Endometrial microvascular endothelial cells (primary cell): ENCODE results near the gene PGLYRP1. TPM values are rescaled to one million over a fixed set of nuclear protein-coding genes. Genes with fewer than 3 reads are reported as not detected.

Experiments
- in situ Hi-C: cut with HindIII; loops from 2 replicates; pipeline ENCODE4 v1.10.0; 2017; ENCODE audit warnings: low sequenced_read_pairs, low pct_unique_long_range_greater_than_20kb; ENCODE audit errors: inconsistent ontology term
- total RNA-seq: library from RNA; depleted of rRNA; stranded (reverse); fragments of >200 nt; gene quantifications from one replicate; pipeline ENCODE4 v1.2.3, GENCODE V29; 2015; ENCODE audit errors: inconsistent ontology term

The PGLYRP1 gene, protein sequence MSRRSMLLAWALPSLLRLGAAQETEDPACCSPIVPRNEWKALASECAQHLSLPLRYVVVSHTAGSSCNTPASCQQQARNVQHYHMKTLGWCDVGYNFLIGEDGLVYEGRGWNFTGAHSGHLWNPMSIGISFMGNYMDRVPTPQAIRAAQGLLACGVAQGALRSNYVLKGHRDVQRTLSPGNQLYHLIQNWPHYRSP
- not detected for total RNA-seq

DNA sequence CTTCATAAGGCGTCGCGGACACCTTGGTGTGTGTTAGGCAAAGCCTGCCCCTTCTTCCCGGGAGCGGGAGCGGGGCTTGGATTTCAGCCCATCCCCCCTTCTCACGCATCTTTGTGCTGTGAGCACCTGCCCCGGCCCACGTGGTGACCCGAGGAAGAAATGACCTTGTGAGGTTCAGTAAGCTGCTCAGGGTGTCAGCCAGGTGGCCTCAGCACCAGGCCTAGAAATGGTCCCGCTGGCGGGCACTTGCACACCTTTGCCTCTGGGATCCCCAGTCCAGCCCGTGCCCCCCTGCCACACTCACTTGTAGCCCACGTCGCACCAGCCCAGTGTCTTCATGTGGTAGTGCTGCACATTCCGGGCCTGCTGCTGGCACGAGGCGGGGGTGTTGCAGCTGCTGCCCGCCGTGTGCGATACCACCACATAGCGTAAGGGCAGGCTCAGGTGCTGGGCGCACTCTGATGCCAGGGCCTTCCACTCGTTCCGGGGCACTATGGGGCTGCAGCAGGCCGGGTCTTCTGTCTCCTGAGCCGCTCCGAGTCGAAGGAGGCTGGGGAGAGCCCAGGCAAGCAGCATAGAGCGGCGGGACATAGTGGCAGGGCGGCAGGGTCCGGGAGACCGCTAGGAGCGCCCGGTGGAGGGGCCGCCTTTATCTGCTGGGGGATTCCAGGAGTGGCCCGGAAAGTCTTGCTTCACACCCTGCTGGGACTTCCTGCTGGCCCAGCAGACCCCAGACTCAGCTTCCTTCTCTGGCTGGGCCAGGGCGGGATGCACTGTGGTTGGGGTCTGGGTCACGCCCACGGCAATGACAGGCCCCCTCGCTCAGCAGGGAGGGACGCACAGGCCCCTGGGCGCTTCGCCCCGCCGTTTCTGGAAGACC, at the start of gene PGLYRP1:
Gene PGLYRP1, minus strand, starts transcription at position 623 of the 880 bp plus-strand sequence. Its CDS starts 32 bp downstream, at position 591.
- in situ Hi-C loops = no loop called here

DNA sequence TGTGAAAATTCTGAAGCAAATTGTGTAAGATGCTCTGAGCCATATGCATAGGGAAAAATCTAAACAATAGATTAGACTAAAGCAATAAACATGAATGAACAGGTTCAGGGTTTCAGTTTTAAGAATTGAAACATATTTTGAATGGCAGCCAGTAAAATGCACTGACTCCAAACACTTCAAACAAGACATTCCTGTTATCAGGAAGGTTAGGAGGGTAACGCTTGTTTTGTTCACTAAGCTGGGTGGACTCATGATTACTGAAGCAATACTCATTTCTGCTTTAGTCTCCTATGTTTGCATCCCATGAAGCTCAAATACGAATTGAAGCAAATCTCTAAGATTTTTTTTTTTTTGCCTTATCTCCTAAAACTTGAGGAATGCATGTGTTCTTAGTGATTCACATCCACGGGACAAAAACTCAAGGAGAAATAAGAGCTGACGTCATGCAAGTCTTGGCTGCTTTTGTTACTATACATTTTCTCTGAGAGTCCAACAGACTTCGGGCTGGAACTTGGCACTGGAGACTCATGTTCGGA, 47.0 kb upstream of the PGLYRP1 start:
- in situ Hi-C loops = no loop called here

DNA sequence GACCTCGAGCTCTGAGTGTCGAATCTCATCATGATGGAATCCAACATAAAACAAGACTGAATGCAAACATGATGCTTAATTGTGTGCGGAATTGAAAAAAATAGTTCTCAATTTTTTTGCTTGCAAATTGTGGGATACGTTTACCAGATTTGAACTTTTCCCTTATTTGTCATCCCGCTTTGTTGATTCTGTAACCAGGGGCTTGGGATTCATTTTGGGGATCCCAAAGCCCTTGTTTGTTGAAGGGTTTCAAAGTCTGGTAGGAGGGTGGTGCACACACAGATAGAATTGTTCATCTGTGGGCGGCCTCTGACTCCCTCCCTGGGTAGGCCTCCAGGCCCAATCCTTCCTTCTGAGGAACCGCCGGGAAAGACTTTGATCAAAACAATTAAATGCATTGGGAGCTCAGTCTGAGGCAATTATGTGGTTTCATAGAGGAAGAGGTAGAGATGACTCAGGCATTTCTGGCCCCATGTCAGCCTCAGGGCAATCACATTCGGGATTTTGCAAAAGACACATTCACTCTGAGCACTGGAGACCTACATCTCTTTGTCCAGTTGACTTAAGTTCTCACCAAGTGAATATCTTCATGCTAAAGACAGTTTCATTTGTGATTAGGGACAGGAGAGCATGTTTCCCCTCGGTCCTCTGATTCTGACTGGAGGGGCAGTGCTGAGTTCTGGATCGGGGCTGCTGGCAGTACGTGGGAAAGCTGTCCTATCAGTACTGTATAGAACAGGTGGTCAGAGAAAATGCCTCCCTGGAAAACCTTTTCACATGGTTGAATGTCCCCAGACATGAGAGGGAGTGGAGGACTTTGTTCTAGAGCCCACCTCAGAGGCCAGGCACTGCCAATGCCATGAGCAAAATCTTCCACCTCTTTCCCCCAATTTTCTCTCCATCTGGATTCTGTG, 45.7 kb upstream of the PGLYRP1 start:
- in situ Hi-C loops = no loop called here

DNA sequence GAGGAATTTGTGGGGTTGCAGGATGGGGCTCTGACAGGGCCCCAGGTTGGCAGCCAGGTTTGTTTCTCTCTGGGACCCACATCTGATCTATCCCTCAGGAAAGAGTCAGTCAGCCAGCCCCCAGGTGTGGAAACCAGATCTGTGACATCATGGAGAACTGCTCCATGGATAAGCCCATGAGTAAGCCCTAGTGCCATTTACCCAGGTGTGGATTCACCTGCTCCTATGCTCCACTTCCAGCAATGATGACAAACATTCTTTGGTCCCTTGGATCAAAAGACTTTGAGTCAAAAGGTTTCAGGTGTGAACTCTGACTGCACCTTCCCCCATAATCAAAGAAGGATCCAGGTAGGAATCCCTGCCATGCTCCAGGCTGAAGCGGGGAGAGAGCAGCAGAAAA, 44.8 kb upstream of the PGLYRP1 start:
- in situ Hi-C loops = no loop called here

DNA sequence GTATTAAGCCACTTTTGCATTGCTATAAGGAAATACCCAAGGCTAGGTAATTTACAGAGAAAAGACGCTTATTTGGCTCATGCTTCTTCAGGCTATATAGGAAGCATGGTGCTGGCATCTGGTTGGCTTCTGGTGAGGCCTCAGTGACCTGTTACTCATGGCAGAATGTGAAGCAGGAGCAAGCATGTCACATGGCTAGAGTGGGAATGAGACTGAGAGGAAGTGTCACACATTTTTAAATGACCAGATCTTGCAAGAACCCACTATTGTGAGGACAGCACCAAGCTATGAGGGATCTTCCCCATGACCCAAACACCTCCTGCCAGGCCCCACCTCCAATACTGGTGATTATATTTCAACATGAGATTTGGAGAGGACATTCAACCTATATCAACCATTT, 43.6 kb upstream of the PGLYRP1 start:
- in situ Hi-C loops = no loop called here

DNA sequence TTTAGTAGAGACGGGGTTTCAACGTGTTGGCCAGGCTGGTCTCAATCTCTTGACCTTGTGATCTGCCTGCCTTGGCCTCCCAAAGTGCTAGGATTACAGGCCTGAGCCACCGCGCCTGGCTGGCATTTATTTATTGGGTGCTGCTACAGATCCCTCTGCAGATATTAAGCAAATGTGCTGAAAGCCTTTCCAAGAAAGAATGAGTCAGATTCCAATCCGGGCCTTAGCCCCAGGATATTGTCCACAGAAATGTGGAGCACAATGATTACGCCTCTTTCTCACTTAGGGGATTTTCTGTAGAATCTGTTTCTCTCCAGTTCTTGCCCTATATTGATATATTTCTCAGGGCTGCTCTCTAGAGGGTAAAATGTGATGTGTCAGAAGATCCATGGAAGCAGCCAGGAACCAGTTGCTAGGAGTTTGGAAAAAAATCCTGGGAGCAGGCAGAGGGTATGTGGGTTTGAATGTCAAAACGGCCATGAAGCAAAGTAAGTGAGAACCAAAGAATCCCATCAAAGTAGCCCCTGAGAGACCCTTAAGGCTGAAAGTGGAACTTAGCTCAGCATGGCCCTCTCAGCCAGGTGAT, 42.7 kb upstream of the PGLYRP1 start:
- in situ Hi-C loops = no loop called here

DNA sequence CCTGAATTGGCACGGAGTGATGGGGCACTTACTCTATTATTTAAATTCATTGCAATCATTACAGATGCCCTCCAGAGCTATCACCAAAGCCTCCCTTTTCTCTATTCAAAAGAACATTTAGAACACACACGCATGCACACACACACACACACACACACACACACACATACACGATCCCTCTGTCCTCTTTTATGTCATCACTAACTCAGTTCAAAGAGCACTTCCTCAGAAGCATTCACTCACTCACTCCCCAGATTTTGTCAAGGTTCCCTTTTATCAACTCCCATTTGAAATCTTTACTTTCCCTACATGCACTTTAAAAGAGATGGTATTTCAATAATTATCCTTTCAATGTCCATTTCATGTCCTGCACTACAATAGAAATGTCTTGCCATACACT, 40.3 kb upstream of the PGLYRP1 start:
- in situ Hi-C loops = no loop called here

DNA sequence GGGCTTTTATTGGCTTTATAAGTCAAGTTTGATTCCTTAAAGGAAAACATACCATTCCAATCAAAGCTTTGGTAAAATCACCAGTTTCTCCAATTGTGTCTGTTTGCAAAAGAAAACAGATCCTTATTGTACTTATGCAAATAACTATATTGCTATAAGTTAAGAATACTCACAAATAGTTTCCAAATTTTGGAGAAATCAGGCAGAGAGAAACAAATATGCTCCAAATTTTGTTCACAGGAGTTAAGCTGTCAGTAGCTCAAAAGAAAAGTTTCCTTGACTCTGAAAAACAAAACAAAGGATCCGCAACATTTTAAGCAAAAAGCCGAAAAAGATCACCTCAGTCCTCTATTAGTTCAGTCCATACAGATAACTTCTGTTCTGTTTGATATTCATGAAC, 37.2 kb upstream of the PGLYRP1 start:
- in situ Hi-C loops = no loop called here

DNA sequence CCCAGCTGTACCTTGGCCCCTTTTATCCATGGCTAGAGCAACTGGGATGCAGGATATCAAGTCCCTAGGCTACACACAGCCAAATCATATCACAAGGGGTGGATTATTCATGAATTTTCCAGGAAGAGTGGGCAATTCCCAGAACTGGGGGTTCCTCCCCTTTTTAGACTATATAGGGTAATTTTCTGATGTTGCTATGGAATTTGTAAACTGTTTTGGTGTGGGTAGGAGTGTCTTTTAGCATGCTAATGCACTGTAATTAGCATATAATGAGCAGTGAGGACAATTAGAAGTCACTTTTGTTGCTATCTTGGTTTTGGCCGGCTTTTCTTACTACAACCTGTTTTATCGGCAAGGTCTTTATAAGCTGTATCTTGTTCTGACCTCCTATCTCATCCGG, 35.9 kb upstream of the PGLYRP1 start:
- in situ Hi-C loops = no loop called here

DNA sequence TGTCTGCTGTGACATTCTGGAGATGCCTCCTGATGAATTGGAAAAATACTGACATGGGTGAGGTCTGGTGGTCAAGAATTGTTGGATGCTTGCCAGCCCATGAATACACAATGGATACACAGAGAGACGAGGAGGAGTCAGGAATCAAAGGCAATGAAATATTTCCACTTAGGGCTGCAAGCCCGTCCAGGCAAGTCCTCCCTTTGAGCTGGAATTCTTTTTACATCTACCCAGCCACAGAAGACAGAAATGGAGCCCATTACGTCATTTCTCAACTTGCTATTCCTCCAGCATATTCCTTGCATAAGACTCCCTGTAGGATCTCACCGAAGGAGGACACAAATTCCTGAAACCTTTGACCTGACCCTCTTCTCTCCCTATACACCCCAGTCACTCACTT, 33.7 kb upstream of the PGLYRP1 start:
- in situ Hi-C loops = no loop called here

DNA sequence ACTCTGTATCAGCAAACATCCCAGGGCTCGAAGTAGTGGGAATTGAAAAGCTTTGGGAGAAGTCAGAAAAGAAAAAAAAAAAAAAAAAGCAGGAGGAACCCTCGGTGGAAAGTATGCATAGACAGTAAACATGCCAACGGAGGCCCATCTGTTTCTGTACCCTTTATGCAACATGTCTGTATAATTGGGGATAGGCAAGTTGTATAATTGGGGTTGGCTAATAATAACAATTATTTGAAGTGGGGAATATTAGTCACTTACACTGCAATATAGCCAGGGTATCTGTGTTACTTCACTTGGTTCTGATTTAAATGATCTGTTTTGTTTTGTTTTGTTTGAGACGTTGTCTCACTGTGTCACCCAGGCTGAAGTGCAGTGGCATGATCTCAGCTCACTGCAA, 30.0 kb upstream of the PGLYRP1 start:
- in situ Hi-C loops = no loop called here

DNA sequence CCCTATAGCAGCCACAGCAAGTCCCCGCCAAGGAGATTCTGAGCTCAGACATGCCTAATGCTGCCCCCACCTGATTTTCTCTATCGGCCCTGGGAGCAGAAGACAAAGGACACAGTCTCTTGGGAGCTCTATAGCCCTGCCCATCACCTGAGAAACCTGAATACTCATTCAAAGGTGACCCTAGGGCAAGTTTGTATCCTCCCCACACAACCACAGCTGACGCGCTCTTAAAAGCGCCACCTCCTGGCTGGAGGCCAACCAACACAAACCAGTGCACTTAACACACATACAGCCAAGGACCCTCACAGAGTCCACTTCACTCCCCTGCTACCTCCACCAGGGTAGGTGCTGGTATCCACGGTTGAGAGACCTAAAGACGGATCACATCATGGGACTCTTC, 26.7 kb upstream of the PGLYRP1 start:
- in situ Hi-C loops = no loop called here

DNA sequence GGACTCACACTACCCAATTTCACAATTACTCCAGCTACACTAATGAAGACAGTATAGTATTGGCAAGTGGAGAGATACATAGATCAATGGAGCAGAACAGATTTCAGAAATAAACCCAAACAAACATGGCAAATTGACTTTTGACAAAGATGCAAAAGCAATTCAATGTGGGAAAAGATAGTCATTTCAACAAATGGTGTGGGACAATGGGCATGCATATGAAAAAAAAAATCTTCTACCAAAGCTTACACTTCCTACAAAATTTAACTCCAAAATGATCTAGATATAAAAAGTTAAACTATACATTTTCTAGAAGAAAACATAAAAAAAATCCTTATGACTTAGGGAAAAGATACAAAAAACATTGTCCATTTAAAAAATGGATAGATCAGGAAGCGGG, 20.7 kb upstream of the PGLYRP1 start:
- in situ Hi-C loops = no loop called here

DNA sequence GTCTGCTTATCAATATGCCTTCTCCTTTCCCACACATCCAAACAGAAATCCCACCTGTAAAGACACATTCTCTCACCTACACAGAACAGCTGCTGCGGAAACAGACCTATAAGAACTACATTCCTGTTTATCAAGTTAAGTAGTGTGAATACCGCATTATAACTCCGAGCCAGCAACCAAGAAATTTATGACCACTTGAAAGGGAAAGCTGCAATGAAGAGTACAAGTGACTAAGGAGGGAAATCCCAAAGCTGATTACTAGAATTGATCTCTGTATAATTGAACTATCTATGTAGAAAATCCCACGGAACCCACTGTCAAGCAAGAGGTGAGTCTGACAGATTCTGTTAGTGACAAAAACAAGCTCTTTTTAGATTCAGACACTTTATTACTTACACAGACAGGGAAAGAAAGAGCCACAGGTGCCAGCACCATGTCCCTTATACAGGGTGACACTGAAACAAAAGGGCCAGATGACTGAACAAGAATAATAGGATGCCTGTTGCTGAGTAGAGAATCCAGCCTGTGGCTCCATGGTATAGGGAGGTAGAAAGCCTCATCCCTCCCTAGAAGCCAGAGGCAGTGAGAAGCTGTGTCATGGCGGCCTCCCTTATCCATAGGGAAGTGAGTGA, 19.5 kb upstream of the PGLYRP1 start:
- in situ Hi-C loops = no loop called here

DNA sequence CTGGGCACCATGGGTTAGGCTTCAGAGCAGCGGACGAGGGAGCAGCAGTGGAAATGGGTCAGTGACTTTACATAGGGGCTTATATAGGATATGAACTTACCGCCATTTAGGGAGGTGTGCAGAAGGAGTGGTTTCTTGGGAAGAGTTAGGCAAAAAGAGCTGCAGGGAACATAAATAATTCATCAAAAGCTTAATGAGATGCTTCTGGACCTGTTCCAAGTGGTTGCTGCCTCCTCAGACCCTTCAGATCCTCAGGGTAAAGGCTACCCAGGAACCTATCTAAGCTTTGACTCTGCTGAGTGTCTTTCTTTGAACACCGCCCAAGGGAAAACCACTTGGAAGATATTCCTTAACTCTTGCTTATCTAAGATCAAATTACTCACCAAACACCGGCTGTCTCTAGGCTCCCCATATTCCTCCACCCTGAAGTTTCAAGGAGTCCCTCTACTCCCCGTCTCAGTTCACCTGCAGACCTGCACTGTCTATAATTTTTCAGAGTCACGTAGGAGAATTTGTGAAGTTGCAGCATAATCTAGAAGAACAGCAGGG, 18.2 kb upstream of the PGLYRP1 start, which contains the start of gene IGFL4:
Gene IGFL4, minus strand, starts transcription at position 51 of the 549 bp plus-strand sequence. Its CDS starts 40 bp downstream, at position 11.
- in situ Hi-C loops = no loop called here

DNA sequence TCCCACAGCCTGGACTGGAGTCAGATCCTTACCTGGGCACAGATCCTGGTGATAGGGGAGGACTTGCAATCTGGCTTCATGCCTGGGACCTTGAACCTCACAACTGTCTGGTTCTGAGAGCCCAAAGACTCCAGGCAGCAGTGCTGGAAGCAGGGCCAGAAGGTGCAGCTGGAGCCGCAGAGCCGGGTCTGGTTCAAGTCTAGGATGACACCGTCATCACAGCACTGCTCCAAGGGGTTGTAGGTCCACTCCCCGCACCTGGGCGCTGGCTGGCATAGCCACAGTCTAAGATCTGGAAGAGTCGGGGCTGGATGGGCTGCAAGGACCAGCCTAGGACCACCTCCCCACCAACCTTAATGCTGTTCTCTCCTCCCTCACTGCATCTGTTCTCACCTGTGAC, 17.3 kb upstream of the PGLYRP1 start:
- in situ Hi-C loops = no loop called here

DNA sequence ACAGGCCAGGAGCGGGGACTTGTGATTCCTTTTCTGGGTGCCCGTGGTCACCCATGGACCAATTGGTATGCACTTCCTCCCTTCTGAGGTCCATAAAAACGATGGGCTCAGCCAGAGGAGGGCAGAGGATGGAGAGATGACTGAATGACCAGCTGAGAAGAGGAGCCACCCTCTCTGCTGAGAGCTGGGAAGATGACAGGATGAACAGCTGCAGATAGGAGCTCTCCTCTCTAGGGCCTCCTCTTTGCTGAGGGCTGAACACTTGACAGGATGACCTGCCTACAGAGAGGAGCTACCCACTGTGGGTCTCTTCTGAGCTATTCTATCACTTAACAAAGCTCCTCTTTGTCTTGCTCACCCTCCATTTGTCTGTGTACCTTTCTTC, 13.9 kb upstream of the PGLYRP1 start:
- in situ Hi-C loops = no loop called here
